HepG2 (cell line): ENCODE data around the gene DDO. TPM values are rescaled to one million over a fixed set of nuclear protein-coding genes. Genes with fewer than 3 reads are reported as not detected.
"Not testable (repeated sequence)": the region's sequence is repeated elsewhere in the genome, so short reads cannot be mapped to it uniquely, and the experiment has no call there.

Experiments used
- ATAC-seq: fragments of 200-7000 bp; cut with Tn5 transposase; 3 replicates; pipeline ENCODE4 v1.9.1; 2020; ENCODE audit warnings: mild to moderate bottlenecking, moderate library complexity
- BruUV-seq: library from RNA; stranded (reverse); fragments of 400-500 nt; replicated peaks from 2 replicates; lab custom pipeline; 2021; lab: Mats Ljungman, UMichigan
- CTCF ChIA-PET: fragments of 300-600 bp; formaldehyde crosslinking; extraction: SDS; loops from one replicate; lab custom pipeline; 2021; ENCODE audit warnings: low total read pairs, inconsistent platforms, low intra/inter-chr PET ratio; lab: Yijun Ruan, JAX
- POLR2A ChIA-PET: fragments of 350-600 bp; sonication (Branson Sonifier 250); formaldehyde crosslinking; loops from one replicate; lab custom pipeline; 2020; ENCODE audit warnings: antibody characterized with exemption, inconsistent platforms; lab: Yijun Ruan, JAX
- DNase-seq: peaks from one replicate; pipeline ENCODE4 v3.0.0-alpha.2; 2015; ENCODE audit warnings: low spot score
- FAIRE-seq: peaks from 3 replicates; lab custom pipeline; 2011; peaks lifted over from hg19 to GRCh38; lab: Jason Lieb, UNC
- H2AFZ ChIP-seq: one replicate; pipeline ENCODE4 v1.6.1; 2011; ENCODE audit warnings: low read length, inconsistent platforms
- H3K27ac ChIP-seq: fragments of 300-600 bp; 3 replicates; pipeline ENCODE4 v1.8.0; 2011; ENCODE audit warnings: mixed run types, mild to moderate bottlenecking, mixed read lengths, low read length, inconsistent platforms; ENCODE audit not compliant: insufficient read depth; ENCODE audit errors: extremely low read length
- H3K27me3 ChIP-seq, 2 experiments: fragments of 200-600 bp in 1 of 2; 2 replicates in 1 of 2; 3 replicates in 1 of 2; pipeline versions ENCODE4 v1.6.0 to v1.8.0; 2011; ENCODE audit warnings: low read length in 2 of 2, mild to moderate bottlenecking in 2 of 2, moderate library complexity in 2 of 2, inconsistent platforms in 1 of 2; ENCODE audit not compliant: insufficient read depth in 2 of 2, control insufficient read depth in 1 of 2
- H3K36me3 ChIP-seq, 2 experiments: fragments of 200-600 bp in 1 of 2; replicated peaks in 1 of 2; 2 replicates in 1 of 2; 3 replicates in 1 of 2; pipeline versions ENCODE4 v1.5.1 to v1.8.0; 2011; ENCODE audit warnings: low read length in 2 of 2, inconsistent platforms in 1 of 2; ENCODE audit not compliant: insufficient read depth in 2 of 2, control insufficient read depth in 1 of 2
- H3K4me1 ChIP-seq: 2 replicates; pipeline ENCODE4 v1.5.1; 2012; ENCODE audit warnings: low read length, inconsistent platforms; ENCODE audit not compliant: insufficient read depth
- H3K4me2 ChIP-seq: 2 replicates; pipeline ENCODE4 v1.6.0; 2011; ENCODE audit warnings: low read depth, low read length, inconsistent platforms
- H3K4me3 ChIP-seq, 3 experiments: fragments of 200-600 bp in 1 of 3; sonication (generic), shearing (Covaris generic) in 1 of 3; replicated peaks in 1 of 3; 2 replicates each; pipeline ENCODE4 v1.5.1; 2011 to 2016; ENCODE audit warnings: low read length in 3 of 3, inconsistent platforms in 2 of 3, low read depth in 2 of 3, mild to moderate bottlenecking in 2 of 3, control low read depth in 1 of 3, mixed read lengths in 1 of 3; ENCODE audit not compliant: insufficient read depth in 1 of 3
- H3K79me2 ChIP-seq: one replicate; pipeline ENCODE4 v1.6.1; 2011; ENCODE audit warnings: low read length, inconsistent platforms; ENCODE audit not compliant: insufficient read depth
- H3K9ac ChIP-seq: 2 replicates; pipeline ENCODE4 v1.6.0; 2011; ENCODE audit warnings: mild to moderate bottlenecking, low read depth, low read length, inconsistent platforms; ENCODE audit not compliant: insufficient read depth
- H3K9me3 ChIP-seq: 2 replicates; pipeline ENCODE4 v1.5.1; 2012; ENCODE audit warnings: mild to moderate bottlenecking, low read length
- H4K20me1 ChIP-seq: 2 replicates; pipeline ENCODE4 v1.6.0; 2011; ENCODE audit warnings: inconsistent platforms, mild to moderate bottlenecking, low read length, moderate library complexity; ENCODE audit not compliant: insufficient read depth
- AHR ChIP-seq: IDR thresholded peaks from 2 replicates; pipeline ENCODE4 v1.6.1; 2018; ENCODE audit warnings: missing genetic modification reagents, missing compliant biosample characterization
- HDAC1 ChIP-seq: sonication (generic); formaldehyde crosslinking; IDR thresholded peaks from 2 replicates; pipeline ENCODE4 v1.5.1; 2020; ENCODE audit warnings: mild to moderate bottlenecking, missing genetic modification reagents
- HHEX ChIP-seq: IDR thresholded peaks from 2 replicates; pipeline ENCODE4 v1.6.1; 2016; ENCODE audit warnings: control low read depth
- HNRNPLL ChIP-seq: fragments of 200-400 bp; formaldehyde crosslinking; IDR thresholded peaks from 2 replicates; pipeline ENCODE4 v1.6.1; 2017; ENCODE audit warnings: mild to moderate bottlenecking, low read depth, low read length; ENCODE audit not compliant: poor library complexity, severe bottlenecking
- MED13 ChIP-seq: sonication (generic); formaldehyde crosslinking; IDR thresholded peaks from 2 replicates; pipeline ENCODE4 v1.5.0; 2020; ENCODE audit warnings: missing genetic modification reagents
- MXD4 ChIP-seq: IDR thresholded peaks from 2 replicates; pipeline ENCODE4 v1.6.1; 2016; ENCODE audit warnings: mild to moderate bottlenecking, missing biosample characterization, missing genetic modification reagents
- NFIB ChIP-seq: sonication (generic); formaldehyde crosslinking; IDR thresholded peaks from 2 replicates; pipeline ENCODE4 v1.9.0; 2021; ENCODE audit warnings: missing genetic modification reagents, mild to moderate bottlenecking, borderline replicate concordance
- PATZ1 ChIP-seq: sonication (generic); formaldehyde crosslinking; IDR thresholded peaks from 2 replicates; pipeline ENCODE4 v1.4.0; 2020; ENCODE audit warnings: missing genetic modification reagents
- PHB2 ChIP-seq: fragments of 450-650 bp; IDR thresholded peaks from 2 replicates; pipeline ENCODE4 v1.6.1; 2018; ENCODE audit not compliant: partially characterized antibody
- SSRP1 ChIP-seq: IDR thresholded peaks from 2 replicates; pipeline ENCODE4 v1.6.1; 2016; ENCODE audit warnings: control low read depth
- XRCC5 ChIP-seq: fragments of 200-400 bp; formaldehyde crosslinking; optimal IDR thresholded peaks from 2 replicates; pipeline ENCODE3; 2017; ENCODE audit warnings: mild to moderate bottlenecking, low read length
- ZBTB1 ChIP-seq: sonication (generic); formaldehyde crosslinking; IDR thresholded peaks from 2 replicates; pipeline ENCODE4 v1.4.0; 2020; ENCODE audit warnings: missing genetic modification reagents, borderline replicate concordance
- ZBTB20 ChIP-seq: sonication (generic); formaldehyde crosslinking; IDR thresholded peaks from 2 replicates; pipeline ENCODE4 v1.8.1; 2023; ENCODE audit warnings: missing genetic modification reagents, low read depth, mild to moderate bottlenecking, borderline replicate concordance
- ZKSCAN5 ChIP-seq: sonication (generic); formaldehyde crosslinking; IDR thresholded peaks from 2 replicates; pipeline ENCODE4 v1.5.1; 2020; ENCODE audit warnings: mild to moderate bottlenecking, missing genetic modification reagents
- ZNF136 ChIP-seq: sonication (generic); formaldehyde crosslinking; IDR thresholded peaks from 2 replicates; pipeline ENCODE4 v1.8.1; 2022; ENCODE audit warnings: low read depth, mild to moderate bottlenecking, moderate library complexity, missing genetic modification reagents
- ZNF234 ChIP-seq: sonication (generic); formaldehyde crosslinking; conservative IDR thresholded peaks from 2 replicates; pipeline ENCODE4 v1.5.1; 2020; ENCODE audit warnings: mild to moderate bottlenecking, missing genetic modification reagents
- ZNF292 ChIP-seq: sonication (generic); formaldehyde crosslinking; IDR thresholded peaks from 2 replicates; pipeline ENCODE4 v1.8.1; 2022; ENCODE audit warnings: mild to moderate bottlenecking, low read depth, missing genetic modification reagents, borderline replicate concordance
- ZNF468 ChIP-seq: sonication (generic); formaldehyde crosslinking; IDR thresholded peaks from 2 replicates; pipeline ENCODE4 v1.8.0; 2022; ENCODE audit warnings: mild to moderate bottlenecking, moderate library complexity, missing genetic modification reagents
- ZNF563 ChIP-seq: sonication (generic); formaldehyde crosslinking; IDR thresholded peaks from 2 replicates; pipeline ENCODE4 v1.8.0; 2022; ENCODE audit warnings: mild to moderate bottlenecking, moderate library complexity, missing genetic modification reagents
- ZNF589 ChIP-seq: sonication (generic); formaldehyde crosslinking; conservative IDR thresholded peaks from 2 replicates; pipeline ENCODE4 v1.8.0; 2022; ENCODE audit warnings: mild to moderate bottlenecking, moderate library complexity, missing genetic modification reagents
- WGBS: methylation state at CpG from one replicate; pipeline ENCODE4 v1.1.6; 2017; ENCODE audit warnings: low lambda C conversion rate; 5-methylcytosine and 5-hydroxymethylcytosine counted together
- in situ Hi-C: cut with HindIII; loops from 2 replicates; pipeline ENCODE4 v1.10.0; 2017; ENCODE audit warnings: low pct_unique_long_range_greater_than_20kb; ENCODE audit not compliant: extremely low pct_ligation_motif_present
- intact Hi-C: fragments of 100-400 bp; cut with micrococcal nuclease; formaldehyde crosslinking; loops from one replicate; pipeline ENCODE4 v1.10.0; 2022; ENCODE audit not compliant: unreplicated experiment
- polyA plus RNA-seq, 8 experiments: library from polyadenylated mRNA; depleted of rRNA in 3 of 8; stranded (reverse) in 7 of 8; unstranded in 1 of 8; fragments of >200 nt; fragmentation: Illumina TruSeq in 4 of 8; extraction: Trizol in 4 of 8; gene quantifications; 2 replicates each; pipeline versions ENCODE4 v1.2.1 to v1.2.3, GENCODE V29; 2011 to 2016; ENCODE audit warnings: low read depth in 4 of 8, missing spikeins in 1 of 8, mixed read lengths in 1 of 8; ENCODE audit not compliant: insufficient read depth in 1 of 8
- total RNA-seq, 5 experiments: library from RNA; depleted of rRNA; stranded (reverse); fragments of >200 nt; fragmentation: Illumina TruSeq; extraction: Trizol; gene quantifications; 2 replicates each; pipeline ENCODE4 v1.2.3, GENCODE V29; 2016; ENCODE audit warnings: low read depth in 1 of 5

Gene DDO
- total and polyA plus RNA-seq, 2 of the 13 experiments (the other 11 are each of a cell fraction or from before 2014, with no cell fraction given): 6.1 to 10.3 TPM

- TF ChIP-seq PATZ1 (CRISPR knock-in tag): no peak
- TF ChIP-seq ZNF234 (CRISPR knock-in tag): no peak
- TF ChIP-seq ZNF292 (CRISPR knock-in tag): no peak
- TF ChIP-seq AHR (CRISPR knock-in tag): no peak
- TF ChIP-seq, all 625 proteins: peak for 0
Measured at GRCh38 chr6:110351986-110352385, 63.4 kb downstream of the DDO start (continued).

GRCh38 chr6:110351546-110351945, 63.8 kb downstream of the DDO start:
- Histone ChIP-seq H3K27me3 (no peaks in the 10 kb centered on the region; a peak in 2 of 5 replicates), H2AFZ (no peak overlapping the region), H3K4me3 (no peak overlapping the region), H3K36me3 (no peaks in the 10 kb centered on the region), H3K79me2 (no peaks in the 10 kb centered on the region), H3K27ac (no peak overlapping the region), H3K4me1 (peaks cover 13% of the 10 kb centered on the region), H3K9ac (no peak overlapping the region), H3K4me2 (no peak overlapping the region), H4K20me1 (no peaks in the 10 kb centered on the region), H3K9me3 (no peaks in the 10 kb centered on the region)
- ChIA-PET POLR2A (no interaction called here), CTCF (no interaction called here)
- DNase-seq: no peak
- WGBS: 69% methylated on average over 3 of the region's 3 CpGs
- FAIRE-seq: no peak
- no peak for ATAC-seq
- BruUV-seq: no TSS peak
- TF ChIP-seq ZNF468 (CRISPR knock-in tag) (no peak), ZNF136 (CRISPR knock-in tag) (no peak), NFIB (CRISPR knock-in tag) (no peak), HNRNPLL (no peak), ZBTB1 (CRISPR knock-in tag) (no peak), ZBTB20 (CRISPR knock-in tag) (no peak), ZNF563 (no peak), XRCC5 (no peak), MED13 (CRISPR knock-in tag) (no peak), HDAC1 (CRISPR knock-in tag) (no peak), SSRP1 (no peak), HHEX (no peak), PHB2 (no peak), MXD4 (no peak), ZNF589 (CRISPR knock-in tag) (no peak), ZKSCAN5 (CRISPR knock-in tag) (no peak)
- in situ Hi-C loops: no loop called here
- intact Hi-C loops: no loop called here

GRCh38 chr6:110350593-110350992, 64.8 kb downstream of the DDO start:
- DNase-seq, intact Hi-C loops, H3K4me2 ChIP-seq, H3K9ac ChIP-seq, H3K4me3 ChIP-seq, H4K20me1 ChIP-seq, in situ Hi-C loops, CTCF ChIA-PET, BruUV-seq, FAIRE-seq, ATAC-seq, H3K27me3 ChIP-seq, H3K79me2 ChIP-seq, POLR2A ChIA-PET, H3K36me3 ChIP-seq, H2AFZ ChIP-seq, H3K9me3 ChIP-seq, H3K27ac ChIP-seq: not testable (repeated sequence)
- H3K4me1 ChIP-seq: peaks cover 10% of the 10 kb centered on the region
- 78% methylated on average over 7 of the region's 7 CpGs for WGBS
